Measurements from ENCODE around the gene RETREG2.

DNA sequence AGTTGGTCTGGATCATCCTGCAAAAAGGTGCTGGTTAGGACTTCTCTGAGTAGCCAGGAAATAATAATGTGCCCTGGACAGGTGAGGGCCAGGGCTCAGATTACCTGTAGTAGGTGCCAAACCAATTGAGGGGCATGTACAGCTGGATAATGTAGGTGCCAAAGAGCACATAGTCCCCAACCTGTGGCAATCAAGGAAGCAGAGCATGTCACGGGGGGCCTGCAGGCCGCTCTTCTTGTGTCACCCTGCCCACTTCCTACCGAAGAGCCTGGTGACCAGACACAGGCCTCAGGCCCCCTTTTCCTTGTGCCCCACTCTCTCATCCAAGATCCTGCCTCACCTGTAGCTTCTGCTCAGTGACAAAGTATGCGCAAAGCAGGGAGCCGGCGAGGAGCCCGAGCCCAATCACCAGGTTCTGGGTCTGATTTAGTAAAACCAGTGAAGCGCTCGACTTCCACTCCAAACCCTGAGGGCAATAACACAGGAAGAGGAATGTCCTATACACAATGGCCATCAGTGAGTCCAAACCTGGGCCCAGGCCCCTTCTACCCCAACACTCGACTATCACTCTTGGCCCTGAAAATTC is 35.5 kb downstream of the RETREG2 start:
- TF ChIP-seq, protein P1, sequence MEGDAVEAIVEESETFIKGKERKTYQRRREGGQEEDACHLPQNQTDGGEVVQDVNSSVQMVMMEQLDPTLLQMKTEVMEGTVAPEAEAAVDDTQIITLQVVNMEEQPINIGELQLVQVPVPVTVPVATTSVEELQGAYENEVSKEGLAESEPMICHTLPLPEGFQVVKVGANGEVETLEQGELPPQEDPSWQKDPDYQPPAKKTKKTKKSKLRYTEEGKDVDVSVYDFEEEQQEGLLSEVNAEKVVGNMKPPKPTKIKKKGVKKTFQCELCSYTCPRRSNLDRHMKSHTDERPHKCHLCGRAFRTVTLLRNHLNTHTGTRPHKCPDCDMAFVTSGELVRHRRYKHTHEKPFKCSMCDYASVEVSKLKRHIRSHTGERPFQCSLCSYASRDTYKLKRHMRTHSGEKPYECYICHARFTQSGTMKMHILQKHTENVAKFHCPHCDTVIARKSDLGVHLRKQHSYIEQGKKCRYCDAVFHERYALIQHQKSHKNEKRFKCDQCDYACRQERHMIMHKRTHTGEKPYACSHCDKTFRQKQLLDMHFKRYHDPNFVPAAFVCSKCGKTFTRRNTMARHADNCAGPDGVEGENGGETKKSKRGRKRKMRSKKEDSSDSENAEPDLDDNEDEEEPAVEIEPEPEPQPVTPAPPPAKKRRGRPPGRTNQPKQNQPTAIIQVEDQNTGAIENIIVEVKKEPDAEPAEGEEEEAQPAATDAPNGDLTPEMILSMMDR (IDR thresholded peaks at IDR 0.05), result no peak
- no peak for TF ChIP-seq POLR2A (IDR thresholded peaks at IDR 0.05)

Measured in right lobe of liver (tissue), 4 donors.